A673 (cell line): ENCODE results near the gene NKD1.

Experiments used
- CTCF ChIP-seq: fragments of 300-800, 200-600 bp; sonication (generic); conservative IDR thresholded peaks from 2 replicates; pipeline ENCODE4 v1.5.1; 2017; ENCODE audit warnings: low read depth, mild to moderate bottlenecking, antibody characterized with exemption, low read length, moderate library complexity, mixed read lengths
- EZH2 ChIP-seq: fragments of 200-600 bp; sonication (generic); IDR thresholded peaks from 2 replicates; pipeline ENCODE4 v1.6.1; 2017; ENCODE audit warnings: borderline replicate concordance, low read depth, mild to moderate bottlenecking, mixed read lengths, antibody characterized with exemption, low read length; ENCODE audit not compliant: poor library complexity, severe bottlenecking

GRCh38 chr16:50674831-50675230 lies 126.6 kb downstream of the NKD1 start:
- TF ChIP-seq CTCF: no peak
- no peak for TF ChIP-seq EZH2
